RWPE1 (cell line): ENCODE results near the gene DNAH8.

Source experiments
- CTCF ChIA-PET: fragments of 350-600 bp; sonication (Branson Sonifier 250); formaldehyde crosslinking; extraction: SDS; loops from one replicate; lab custom pipeline; 2021; lab: Yijun Ruan, JAX
- POLR2A ChIA-PET: fragments of 400-600 bp; formaldehyde crosslinking; extraction: SDS; loops from one replicate; lab custom pipeline; 2020; ENCODE audit warnings: antibody characterized with exemption; ENCODE audit not compliant: low non-redundant PET; lab: Yijun Ruan, JAX
- DNase-seq: peaks from one replicate; pipeline ENCODE4 v3.0.0; 2012; ENCODE audit warnings: low spot score
- H3K27ac ChIP-seq: fragments of 450-650 bp; 2 replicates; pipeline ENCODE4 v1.5.1; 2017
- CTCF ChIP-seq: fragments of 450-650 bp; conservative IDR thresholded peaks from 2 replicates; pipeline ENCODE4 v1.5.1; 2017; ENCODE audit warnings: low read depth, mild to moderate bottlenecking

DNAH8 gene

DNA sequence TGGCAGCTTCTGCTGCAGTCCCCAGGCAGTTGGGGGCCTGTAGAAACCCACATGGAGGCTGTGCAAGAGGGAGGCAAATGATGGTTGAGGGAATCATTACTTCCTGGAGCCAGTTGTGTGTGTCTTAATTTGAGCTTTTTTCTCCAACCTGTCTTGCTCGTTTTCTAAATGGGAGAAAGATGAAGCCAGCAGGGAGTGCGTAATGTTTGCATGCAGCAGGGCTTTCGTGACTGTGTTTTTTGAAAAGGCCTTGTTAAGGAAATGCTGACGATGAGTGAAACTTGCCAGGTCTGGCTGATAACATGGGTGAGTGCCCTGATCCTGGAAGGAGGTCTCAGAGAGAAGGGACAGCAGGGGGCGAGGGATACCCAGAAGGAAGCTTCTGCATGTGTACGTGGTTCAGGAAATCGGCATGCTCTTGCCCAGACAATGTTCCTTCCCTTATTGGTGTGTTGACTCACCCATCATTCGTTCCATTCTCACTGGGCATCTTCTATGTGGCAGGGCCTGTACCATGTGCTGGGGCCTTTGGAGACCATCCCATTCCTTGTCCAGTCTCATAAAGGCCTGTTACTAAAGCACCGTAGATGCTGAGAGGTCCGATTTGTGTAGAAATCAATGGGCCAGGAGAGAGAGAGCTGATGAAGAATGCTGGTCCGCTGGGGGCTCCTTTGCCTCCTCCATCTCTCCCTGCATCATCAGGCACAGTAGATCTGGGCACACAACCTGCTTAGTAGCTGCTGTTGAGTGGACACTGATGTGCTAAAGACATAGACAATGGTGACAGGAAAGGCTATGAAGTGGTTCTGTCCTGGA is 360.9 kb downstream of the DNAH8 start:
- TF ChIP-seq CTCF, result no peak
- CTCF ChIA-PET, result interaction anchor here (0.6 kb wide), 1 partner anchor 50 kb away, joined by 5 read pairs; no protein-coding TSS in a partner anchor

DNA sequence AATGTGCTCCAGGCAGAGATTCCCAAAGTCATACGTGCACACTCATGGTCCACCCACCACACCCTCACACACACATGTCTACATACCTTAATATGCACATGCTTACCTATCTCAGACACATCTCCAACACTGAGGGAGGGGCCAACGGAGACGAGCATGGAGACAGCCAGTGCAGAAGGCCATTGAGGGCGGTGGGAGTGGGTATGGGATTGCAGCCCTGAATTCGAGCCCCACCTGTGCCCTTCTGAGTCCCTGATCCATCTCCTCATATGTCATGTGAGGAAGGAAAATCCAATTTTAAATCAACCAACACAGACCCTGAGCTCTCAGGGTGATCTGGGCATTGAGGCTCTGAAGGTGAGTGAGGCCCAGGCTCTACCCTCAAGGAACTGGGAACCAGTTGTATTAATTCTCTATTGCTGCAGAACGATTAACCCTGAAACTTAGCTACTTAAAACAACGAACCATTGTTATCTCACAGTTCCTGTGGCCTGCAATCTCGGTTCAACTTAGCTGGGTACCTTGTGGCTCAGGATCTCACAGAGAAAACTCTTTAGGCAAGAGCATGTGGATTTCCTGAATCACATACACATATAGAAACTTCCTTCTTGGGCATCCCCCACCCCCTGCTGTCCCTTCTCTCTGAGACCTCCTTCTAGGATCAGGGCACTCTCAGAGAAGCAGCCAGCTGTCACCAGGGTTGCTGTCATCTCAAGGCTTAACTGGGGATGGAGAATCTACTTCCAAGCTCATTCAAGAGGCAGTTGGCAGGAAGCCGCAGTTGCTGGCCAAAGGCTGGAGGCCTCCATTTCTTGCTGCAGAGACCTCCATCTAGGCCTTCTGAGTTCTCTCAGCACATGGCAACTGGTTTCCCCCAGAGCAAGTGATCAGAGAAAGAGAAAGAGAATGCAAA is 361.8 kb downstream of the DNAH8 start:
- POLR2A ChIA-PET, result no interaction called here
- H3K27ac ChIP-seq, result no peak overlapping the region
- TF ChIP-seq CTCF, result no peak
- CTCF ChIA-PET, result no interaction called here
- DNase-seq, result no peak

More for the DNA sequence above, 360.9 kb downstream of the DNAH8 start:
- POLR2A ChIA-PET, result no interaction called here
- DNase-seq, result no peak
- no peak overlapping the region for H3K27ac ChIP-seq

DNA sequence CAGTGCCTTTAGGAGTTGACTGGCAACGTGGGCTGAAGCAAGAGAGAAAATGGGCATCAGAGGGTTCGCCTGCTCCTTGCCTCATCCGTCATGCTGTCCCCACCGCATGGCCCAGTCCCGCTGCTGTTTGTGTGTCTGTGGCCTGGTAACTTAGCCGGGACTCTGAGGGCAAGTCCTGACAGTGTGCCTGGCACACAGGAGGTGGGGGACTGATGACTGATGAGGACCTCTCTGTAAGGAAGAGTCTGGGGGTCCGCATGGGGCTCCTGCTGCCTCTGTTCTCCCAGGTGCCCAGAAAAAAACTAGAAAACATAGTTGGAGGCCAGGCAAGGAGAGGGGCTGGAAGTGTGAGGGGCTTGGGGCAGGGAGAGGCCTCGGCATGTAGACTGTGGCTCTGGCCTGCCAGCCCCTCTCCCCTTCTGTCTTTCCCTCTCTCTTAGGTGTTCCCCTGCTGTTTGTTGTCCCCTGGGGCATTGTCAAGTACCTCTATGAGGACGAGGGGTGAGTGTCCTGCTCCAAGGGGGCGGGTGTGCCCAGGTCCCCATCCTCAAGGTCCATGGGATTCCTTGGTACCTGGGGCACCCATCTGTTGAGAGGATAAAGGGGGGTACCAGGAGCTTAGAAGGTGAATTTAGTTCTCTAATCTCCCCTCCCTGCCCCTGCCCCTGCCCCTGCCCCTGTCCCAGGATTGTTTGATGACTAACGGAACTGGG is 362.9 kb downstream of the DNAH8 start:
- no peak for DNase-seq
- ChIA-PET CTCF (no interaction called here), POLR2A (no interaction called here)
- H3K27ac ChIP-seq, result no peak overlapping the region
- no peak for TF ChIP-seq CTCF

- ChIA-PET CTCF (no interaction called here), POLR2A (no interaction called here)
- no peak overlapping the region for H3K27ac ChIP-seq
- no peak for TF ChIP-seq CTCF
- no peak for DNase-seq
Measured at GRCh38 chr6:39078695-39079094, 363.6 kb downstream of the DNAH8 start.

GRCh38 chr6:39079197-39080125 is 364.4 kb downstream of the DNAH8 start:
- CTCF ChIA-PET, result no interaction called here
- POLR2A ChIA-PET, result no interaction called here
- TF ChIP-seq CTCF, result no peak

More at GRCh38 chr6:39079197-39080125, 364.4 kb downstream of the DNAH8 start:
- DNase-seq, result no peak
- H3K27ac ChIP-seq, result no peak overlapping the region
